GM10266 (cell line): ENCODE results near the gene CSPG5.

Experiments
- DNase-seq: peaks from one replicate; pipeline ENCODE4 v3.0.0; 2012; ENCODE audit errors: extremely low spot score
- CTCF ChIP-seq: IDR thresholded peaks from 2 replicates; pipeline ENCODE4 v1.5.1; 2012; ENCODE audit warnings: mild to moderate bottlenecking, low read depth; ENCODE audit not compliant: control insufficient read depth, insufficient read depth; ENCODE audit errors: missing control alignments

The CSPG5 gene

GRCh38 chr3:47588053-47588452 lies 9.4 kb upstream of the CSPG5 start:
- DNase-seq = no peak
- no peak for TF ChIP-seq CTCF

- TF ChIP-seq CTCF = no peak
- no peak for DNase-seq
Measured at GRCh38 chr3:47586746-47587145, 8.1 kb upstream of the CSPG5 start.

GRCh38 chr3:47583320-47584075 lies 4.8 kb upstream of the CSPG5 start:
- DNase-seq = no peak

GRCh38 chr3:47581835-47582234 lies 3.2 kb upstream of the CSPG5 start:
- TF ChIP-seq CTCF = no peak
- no peak for DNase-seq

More at GRCh38 chr3:47583320-47584075, 4.8 kb upstream of the CSPG5 start:
- TF ChIP-seq CTCF = no peak

GRCh38 chr3:47581422-47581821 lies 2.8 kb upstream of the CSPG5 start:
- no peak for DNase-seq
- TF ChIP-seq CTCF = no peak

- no peak for DNase-seq
Measured at GRCh38 chr3:47580481-47580880, 1.8 kb upstream of the CSPG5 start.

GRCh38 chr3:47579875-47580274 lies 1.2 kb upstream of the CSPG5 start:
- no peak for DNase-seq
- no peak for TF ChIP-seq CTCF

More at GRCh38 chr3:47580481-47580880, 1.8 kb upstream of the CSPG5 start:
- no peak for TF ChIP-seq CTCF
